Neural progenitor cell (in vitro differentiated cells): ENCODE measurements around the gene BIRC7. TPM values are rescaled to one million over a fixed set of nuclear protein-coding genes. Genes with fewer than 3 reads are reported as not detected.

Experiments
- DNase-seq: peaks from one replicate; pipeline ENCODE4 v3.0.0-alpha.2; 2016; ENCODE audit warnings: low spot score
- H2AFZ ChIP-seq: fragments of 200-600 bp; sonication (generic); replicated peaks from 2 replicates; pipeline ENCODE4 v1.6.1; 2016; ENCODE audit warnings: antibody characterized with exemption
- H3F3A ChIP-seq: fragments of 200-600 bp; sonication (generic); 2 replicates; pipeline ENCODE4 v1.6.1; 2016; ENCODE audit warnings: antibody characterized with exemption, low read depth
- H3K27ac ChIP-seq: fragments of 200-600 bp; sonication (generic); 2 replicates; pipeline ENCODE4 v1.5.1; 2016; ENCODE audit warnings: mild to moderate bottlenecking
- H3K27me3 ChIP-seq: fragments of 200-600 bp; sonication (generic); 2 replicates; pipeline ENCODE4 v1.6.1; 2016; ENCODE audit warnings: mild to moderate bottlenecking, moderate library complexity
- H3K36me3 ChIP-seq: fragments of 200-600 bp; sonication (generic); 2 replicates; pipeline ENCODE4 v1.5.1; 2016
- H3K4me1 ChIP-seq: fragments of 200-600 bp; sonication (generic); 2 replicates; pipeline ENCODE4 v1.6.1; 2016; ENCODE audit warnings: mixed run types
- H3K4me2 ChIP-seq: fragments of 200-600 bp; sonication (generic); 2 replicates; pipeline ENCODE4 v1.6.1; 2016
- H3K4me3 ChIP-seq: fragments of 200-600 bp; sonication (generic); 2 replicates; pipeline ENCODE4 v1.5.1; 2016
- H3K79me2 ChIP-seq: fragments of 200-600 bp; sonication (generic); 2 replicates; pipeline ENCODE4 v1.6.1; 2016; ENCODE audit warnings: low read depth
- H3K9ac ChIP-seq: fragments of 200-600 bp; sonication (generic); 2 replicates; pipeline ENCODE4 v1.6.1; 2016
- H3K9me3 ChIP-seq: fragments of 200-600 bp; sonication (generic); 2 replicates; pipeline ENCODE4 v1.5.1; 2016; ENCODE audit warnings: low read depth
- H4K20me1 ChIP-seq: fragments of 200-600 bp; sonication (generic); 2 replicates; pipeline ENCODE4 v1.6.1; 2016; ENCODE audit warnings: low read depth
- H3K27ac Mint-ChIP-seq: 3 replicates; pipeline ENCODE4 v1.8.0; 2021; ENCODE audit warnings: mixed read lengths
- H3K27me3 Mint-ChIP-seq: 2 replicates; pipeline ENCODE4 v1.8.0; 2022; ENCODE audit warnings: low read depth, mild to moderate bottlenecking, inconsistent platforms, moderate library complexity, mixed read lengths; ENCODE audit not compliant: insufficient read depth
- H3K36me3 Mint-ChIP-seq: 3 replicates; pipeline ENCODE4 v1.8.0; 2021; ENCODE audit warnings: mixed read lengths
- H3K4me1 Mint-ChIP-seq: 3 replicates; pipeline ENCODE4 v1.8.0; 2021; ENCODE audit warnings: mixed read lengths
- H3K4me3 Mint-ChIP-seq: 3 replicates; pipeline ENCODE4 v1.8.0; 2021; ENCODE audit warnings: mild to moderate bottlenecking, moderate library complexity, mixed read lengths
- H3K9me3 Mint-ChIP-seq: 3 replicates; pipeline ENCODE4 v1.8.0; 2020; ENCODE audit warnings: mixed read lengths
- EZH2 ChIP-seq: fragments of 200-600 bp; sonication (generic); IDR thresholded peaks from 2 replicates; pipeline ENCODE4 v1.6.1; 2017; ENCODE audit warnings: antibody characterized with exemption, mild to moderate bottlenecking, moderate library complexity
- EZH2phosphoT487 ChIP-seq: fragments of 200-600 bp; sonication (generic); IDR thresholded peaks from 2 replicates; pipeline ENCODE4 v1.6.1; 2017; ENCODE audit warnings: antibody characterized with exemption
- total RNA-seq: library from RNA; depleted of rRNA; stranded (reverse); fragments of >200 nt; gene quantifications from 2 replicates; pipeline ENCODE4 v1.2.3, GENCODE V29; 2015; ENCODE audit warnings: low replicate concordance
- TF ChIP-seq, protein P1 (sequence below): fragments of 200-600 bp; sonication (generic); IDR thresholded peaks from 2 replicates; pipeline ENCODE4 v1.5.1; 2017; ENCODE audit warnings: antibody characterized with exemption, mild to moderate bottlenecking

BIRC7 gene
- total RNA-seq, 1 donor from 2014 or later: not detected

DNA sequence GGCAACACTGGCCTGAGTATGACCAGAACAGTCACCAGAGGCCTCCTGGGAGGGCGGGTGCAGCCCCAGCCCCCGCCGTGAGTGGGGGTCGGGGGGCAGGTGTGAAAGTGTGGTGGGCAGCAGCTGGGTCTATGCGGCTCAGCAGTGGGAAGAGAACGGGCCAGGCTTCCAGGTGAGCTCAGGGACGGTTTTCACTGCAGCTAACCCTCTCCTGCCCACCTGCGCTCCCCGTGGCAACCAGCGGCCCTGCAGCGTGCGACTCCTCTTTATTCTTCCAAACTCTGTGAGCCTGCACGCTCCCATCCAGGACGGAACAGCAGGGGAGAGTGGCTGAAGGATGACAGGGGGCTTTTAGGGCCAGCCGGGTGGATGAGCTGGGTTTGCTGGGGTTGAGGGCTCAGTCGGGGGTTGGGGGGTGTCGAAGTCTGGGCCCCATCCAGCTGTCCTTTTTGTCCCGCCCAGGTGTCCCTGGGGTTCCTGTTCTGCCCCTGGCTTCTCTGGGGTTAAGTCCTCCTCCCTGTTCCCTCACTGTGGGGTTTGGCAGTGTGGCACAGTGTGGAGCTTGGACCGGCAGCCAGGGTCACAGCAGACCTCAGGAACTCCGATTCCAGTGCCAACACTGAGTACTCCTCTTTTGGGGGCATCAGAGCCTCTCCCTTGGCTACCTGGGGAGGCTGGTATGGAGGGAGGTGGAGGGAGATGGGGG, 859 bp upstream of the BIRC7 start:
- TF ChIP-seq EZH2phosphoT487: no peak
- TF ChIP-seq, protein P1, sequence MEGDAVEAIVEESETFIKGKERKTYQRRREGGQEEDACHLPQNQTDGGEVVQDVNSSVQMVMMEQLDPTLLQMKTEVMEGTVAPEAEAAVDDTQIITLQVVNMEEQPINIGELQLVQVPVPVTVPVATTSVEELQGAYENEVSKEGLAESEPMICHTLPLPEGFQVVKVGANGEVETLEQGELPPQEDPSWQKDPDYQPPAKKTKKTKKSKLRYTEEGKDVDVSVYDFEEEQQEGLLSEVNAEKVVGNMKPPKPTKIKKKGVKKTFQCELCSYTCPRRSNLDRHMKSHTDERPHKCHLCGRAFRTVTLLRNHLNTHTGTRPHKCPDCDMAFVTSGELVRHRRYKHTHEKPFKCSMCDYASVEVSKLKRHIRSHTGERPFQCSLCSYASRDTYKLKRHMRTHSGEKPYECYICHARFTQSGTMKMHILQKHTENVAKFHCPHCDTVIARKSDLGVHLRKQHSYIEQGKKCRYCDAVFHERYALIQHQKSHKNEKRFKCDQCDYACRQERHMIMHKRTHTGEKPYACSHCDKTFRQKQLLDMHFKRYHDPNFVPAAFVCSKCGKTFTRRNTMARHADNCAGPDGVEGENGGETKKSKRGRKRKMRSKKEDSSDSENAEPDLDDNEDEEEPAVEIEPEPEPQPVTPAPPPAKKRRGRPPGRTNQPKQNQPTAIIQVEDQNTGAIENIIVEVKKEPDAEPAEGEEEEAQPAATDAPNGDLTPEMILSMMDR: peak; percentile 61
- H3K4me2 ChIP-seq: peak overlapping the region; percentile 60
- peaks cover 23% of the 10 kb centered on the region for H3K4me1 ChIP-seq

GRCh38 chr20:63236116-63236837, 572 bp downstream of the BIRC7 start:
- H3K36me3 Mint-ChIP-seq: no peaks in the 10 kb centered on the region
- H3K4me3 Mint-ChIP-seq: no peak overlapping the region
- DNase-seq: no peak
- H3K27me3 ChIP-seq: no peaks in the 10 kb centered on the region
- no peaks in the 10 kb centered on the region for H3K9me3 Mint-ChIP-seq
- TF ChIP-seq EZH2 (no peak), EZH2phosphoT487 (no peak)
- TF ChIP-seq, protein P1: no peak
- peaks cover 11% of the 10 kb centered on the region for H3F3A ChIP-seq
- no peaks in the 10 kb centered on the region for H3K9me3 ChIP-seq
- H3K4me3 ChIP-seq: no peak overlapping the region
- H3K27ac Mint-ChIP-seq: peak overlapping the region; percentile 57
- no peaks in the 10 kb centered on the region for H4K20me1 ChIP-seq
- no peaks in the 10 kb centered on the region for H3K79me2 ChIP-seq
- H3K4me2 ChIP-seq: no peak overlapping the region
- no peaks in the 10 kb centered on the region for H3K36me3 ChIP-seq
- peaks cover 29% of the 10 kb centered on the region for H3K4me1 Mint-ChIP-seq
- H2AFZ ChIP-seq: no peak overlapping the region
- peaks cover 11% of the 10 kb centered on the region for H3K4me1 ChIP-seq
- no peak overlapping the region for H3K9ac ChIP-seq
- H3K27ac ChIP-seq: no peak overlapping the region
- peaks cover 9% of the 10 kb centered on the region for H3K27me3 Mint-ChIP-seq

More for the DNA sequence above, 859 bp upstream of the BIRC7 start:
- peaks cover 20% of the 10 kb centered on the region for H3F3A ChIP-seq
- no peak overlapping the region for H3K9ac ChIP-seq
- Mint-ChIP-seq H3K27ac (peak overlapping the region; percentile 79), H3K9me3 (no peaks in the 10 kb centered on the region), H3K4me3 (no peak overlapping the region), H3K36me3 (no peaks in the 10 kb centered on the region), H3K4me1 (peaks cover 43% of the 10 kb centered on the region), H3K27me3 (peaks cover 9% of the 10 kb centered on the region)
- no peak overlapping the region for H3K4me3 ChIP-seq
- H2AFZ ChIP-seq: peak overlapping the region; percentile 65
- H3K9me3 ChIP-seq: no peaks in the 10 kb centered on the region
- DNase-seq: peak; percentile 79
- no peak overlapping the region for H3K27ac ChIP-seq
- no peaks in the 10 kb centered on the region for H3K27me3 ChIP-seq
- no peaks in the 10 kb centered on the region for H3K79me2 ChIP-seq
- no peaks in the 10 kb centered on the region for H4K20me1 ChIP-seq
- H3K36me3 ChIP-seq: no peaks in the 10 kb centered on the region

GRCh38 chr20:63238031-63238430, 2.3 kb downstream of the BIRC7 start:
- Mint-ChIP-seq H3K36me3 (peaks cover 3% of the 10 kb centered on the region), H3K27me3 (peaks cover 2% of the 10 kb centered on the region)

More at GRCh38 chr20:63238031-63238430, 2.3 kb downstream of the BIRC7 start:
- H3K4me2 ChIP-seq: no peak overlapping the region
- no peaks in the 10 kb centered on the region for H3K79me2 ChIP-seq
- Mint-ChIP-seq H3K27ac (no peak overlapping the region), H3K9me3 (no peaks in the 10 kb centered on the region), H3K4me3 (no peak overlapping the region), H3K4me1 (peaks cover 23% of the 10 kb centered on the region)
- H3K4me1 ChIP-seq: peaks cover 11% of the 10 kb centered on the region
- peaks cover 11% of the 10 kb centered on the region for H3F3A ChIP-seq
- no peaks in the 10 kb centered on the region for H3K27me3 ChIP-seq
- no peak overlapping the region for H2AFZ ChIP-seq
- TF ChIP-seq, protein P1: no peak
- TF ChIP-seq EZH2: no peak
- TF ChIP-seq EZH2phosphoT487: no peak
- no peak overlapping the region for H3K9ac ChIP-seq
- H3K9me3 ChIP-seq: no peaks in the 10 kb centered on the region
- no peak for DNase-seq
- no peak overlapping the region for H3K4me3 ChIP-seq
- H4K20me1 ChIP-seq: no peaks in the 10 kb centered on the region
- no peaks in the 10 kb centered on the region for H3K36me3 ChIP-seq
- no peak overlapping the region for H3K27ac ChIP-seq
